ENCODE results near the gene VEPH1.
A peak's percentile ranks its signal among the peaks of the same experiment; 100 is the strongest.
"Not testable (repeated sequence)": the region's sequence is repeated elsewhere in the genome, so short reads cannot be mapped to it uniquely, and the experiment has no call there.

Gene VEPH1

GRCh38 chr3:157329551-157329950 is 173.7 kb downstream of the VEPH1 start:
- H3K4me3 Mint-ChIP-seq = no peak overlapping the region
- peaks cover 14% of the 10 kb centered on the region for H3K4me1 Mint-ChIP-seq
- peaks cover 3% of the 10 kb centered on the region for H3K27me3 Mint-ChIP-seq (ENCODE audit: low read depth)
- H3K36me3 Mint-ChIP-seq (ENCODE audit: low read depth) = no peaks in the 10 kb centered on the region
- H3K27ac Mint-ChIP-seq = peak overlapping the region in 2 of 3 experiments; percentile 61 to 77
- H3K9me3 Mint-ChIP-seq = peaks cover 10% of the 10 kb centered on the region
- TF ChIP-seq, protein P1, sequence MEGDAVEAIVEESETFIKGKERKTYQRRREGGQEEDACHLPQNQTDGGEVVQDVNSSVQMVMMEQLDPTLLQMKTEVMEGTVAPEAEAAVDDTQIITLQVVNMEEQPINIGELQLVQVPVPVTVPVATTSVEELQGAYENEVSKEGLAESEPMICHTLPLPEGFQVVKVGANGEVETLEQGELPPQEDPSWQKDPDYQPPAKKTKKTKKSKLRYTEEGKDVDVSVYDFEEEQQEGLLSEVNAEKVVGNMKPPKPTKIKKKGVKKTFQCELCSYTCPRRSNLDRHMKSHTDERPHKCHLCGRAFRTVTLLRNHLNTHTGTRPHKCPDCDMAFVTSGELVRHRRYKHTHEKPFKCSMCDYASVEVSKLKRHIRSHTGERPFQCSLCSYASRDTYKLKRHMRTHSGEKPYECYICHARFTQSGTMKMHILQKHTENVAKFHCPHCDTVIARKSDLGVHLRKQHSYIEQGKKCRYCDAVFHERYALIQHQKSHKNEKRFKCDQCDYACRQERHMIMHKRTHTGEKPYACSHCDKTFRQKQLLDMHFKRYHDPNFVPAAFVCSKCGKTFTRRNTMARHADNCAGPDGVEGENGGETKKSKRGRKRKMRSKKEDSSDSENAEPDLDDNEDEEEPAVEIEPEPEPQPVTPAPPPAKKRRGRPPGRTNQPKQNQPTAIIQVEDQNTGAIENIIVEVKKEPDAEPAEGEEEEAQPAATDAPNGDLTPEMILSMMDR (IDR thresholded peaks at IDR 0.05; ENCODE audit: unreplicated experiment in 3 of 3) = no peak

- TF ChIP-seq, protein P1 (IDR thresholded peaks at IDR 0.05; ENCODE audit: unreplicated experiment in 3 of 3) = no peak
- no peaks in the 10 kb centered on the region for H3K36me3 Mint-ChIP-seq (ENCODE audit: low read depth)
- H3K4me1 Mint-ChIP-seq = peaks cover 14% of the 10 kb centered on the region
- no peak overlapping the region for H3K27ac Mint-ChIP-seq
- no peak overlapping the region for H3K4me3 Mint-ChIP-seq
- H3K27me3 Mint-ChIP-seq (ENCODE audit: low read depth) = peaks cover 3% of the 10 kb centered on the region
- H3K9me3 Mint-ChIP-seq = peaks cover 10% of the 10 kb centered on the region
Observed at GRCh38 chr3:157327837-157328236, 175.4 kb downstream of the VEPH1 start.

DNA sequence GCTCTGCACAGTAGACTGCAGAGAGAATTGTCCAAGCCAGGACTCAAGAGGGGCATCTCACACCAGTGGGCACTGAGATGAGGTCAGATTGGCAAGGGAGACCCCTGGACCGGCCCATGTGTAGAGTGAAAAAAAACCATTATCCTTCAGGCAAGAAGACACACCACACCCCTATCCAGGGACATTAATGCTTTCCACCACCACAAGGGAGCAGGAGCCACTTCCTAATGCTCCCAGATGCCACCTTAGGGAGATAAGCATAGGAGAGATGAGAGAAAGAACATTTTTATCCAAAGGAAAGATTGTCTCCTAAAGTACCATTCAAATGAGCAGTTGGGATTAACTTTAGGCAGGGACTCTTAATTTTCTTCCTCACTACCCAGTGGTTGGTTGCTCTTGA is 176.2 kb downstream of the VEPH1 start:
- peaks cover 10% of the 10 kb centered on the region for H3K9me3 Mint-ChIP-seq
- TF ChIP-seq, protein P1 (IDR thresholded peaks at IDR 0.05; ENCODE audit: unreplicated experiment in 3 of 3) = no peak
- H3K27me3 Mint-ChIP-seq (ENCODE audit: low read depth) = peaks cover 3% of the 10 kb centered on the region
- peaks cover 16% of the 10 kb centered on the region for H3K4me1 Mint-ChIP-seq
- no peak overlapping the region for H3K27ac Mint-ChIP-seq
- no peak overlapping the region for H3K4me3 Mint-ChIP-seq
- no peaks in the 10 kb centered on the region for H3K36me3 Mint-ChIP-seq (ENCODE audit: low read depth)

GRCh38 chr3:157324869-157325268 is 178.3 kb downstream of the VEPH1 start:
- H3K27ac Mint-ChIP-seq; H3K27me3 Mint-ChIP-seq (ENCODE audit: low read depth); H3K9me3 Mint-ChIP-seq; H3K4me3 Mint-ChIP-seq; H3K36me3 Mint-ChIP-seq (ENCODE audit: low read depth): not testable (repeated sequence)
- peaks cover 24% of the 10 kb centered on the region for H3K4me1 Mint-ChIP-seq

GRCh38 chr3:157323360-157323759 is 179.9 kb downstream of the VEPH1 start:
- Mint-ChIP-seq H3K27me3 (ENCODE audit: low read depth) (peaks cover 3% of the 10 kb centered on the region), H3K4me3 (no peak overlapping the region), H3K36me3 (ENCODE audit: low read depth) (no peaks in the 10 kb centered on the region), H3K4me1 (peaks cover 25% of the 10 kb centered on the region), H3K9me3 (peaks cover 10% of the 10 kb centered on the region), H3K27ac (no peak overlapping the region)
- TF ChIP-seq, protein P1 (IDR thresholded peaks at IDR 0.05; ENCODE audit: unreplicated experiment in 3 of 3) = no peak

DNA sequence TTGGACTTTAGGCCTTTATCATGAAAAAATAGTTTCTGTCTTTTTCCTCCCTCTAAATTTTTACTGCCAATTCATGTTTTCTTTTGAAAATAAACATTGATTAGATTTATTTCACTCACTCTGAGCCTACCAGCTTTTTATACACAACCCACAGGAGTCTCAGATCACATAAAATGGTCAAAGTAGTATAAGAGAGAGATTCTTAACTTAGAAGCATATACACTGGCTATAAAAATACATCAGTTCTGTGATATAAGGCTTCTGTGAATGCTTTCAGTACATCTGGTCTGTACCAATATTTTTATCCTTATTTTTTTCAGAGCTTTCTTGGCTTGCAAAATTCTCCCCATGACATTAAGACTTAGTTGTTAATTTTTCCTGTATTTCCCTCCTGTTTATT is 183.5 kb downstream of the VEPH1 start:
- Mint-ChIP-seq H3K9me3 (no peaks in the 10 kb centered on the region), H3K27me3 (ENCODE audit: low read depth) (no peaks in the 10 kb centered on the region), H3K4me1 (peaks cover 25% of the 10 kb centered on the region), H3K4me3 (no peak overlapping the region), H3K27ac (peak overlapping the region; percentile 52 to 82 (median 52)), H3K36me3 (ENCODE audit: low read depth) (no peaks in the 10 kb centered on the region)
- TF ChIP-seq, protein P1 (IDR thresholded peaks at IDR 0.05; ENCODE audit: unreplicated experiment in 3 of 3) = no peak

All from nephron (organoid).